Right lobe of liver (tissue), 4 donors: ENCODE measurements around the gene PGBD5.

Experiments
- POLR2A ChIP-seq: fragments of 450-650 bp; IDR thresholded peaks from one replicate; pipeline ENCODE4 v1.6.1; 2017; ENCODE audit warnings: antibody characterized with exemption, mild to moderate bottlenecking
- TF ChIP-seq, protein P1 (sequence below), 4 donors: fragments of 200-600 bp in 3 of 4; fragments of 450-650 bp in 1 of 4; IDR thresholded peaks; one replicate each; pipeline versions ENCODE4 v1.5.1 to v1.8.0; 2016 to 2022; ENCODE audit warnings: antibody characterized with exemption in 4 of 4, mild to moderate bottlenecking in 2 of 4
- donor health status: DM: no; HTN: no; CAD: no.
- donor health status: DM: no; HTN: no; CAD: no.
- donor health status: DM: no; HTN: yes; CAD: no.

DNA sequence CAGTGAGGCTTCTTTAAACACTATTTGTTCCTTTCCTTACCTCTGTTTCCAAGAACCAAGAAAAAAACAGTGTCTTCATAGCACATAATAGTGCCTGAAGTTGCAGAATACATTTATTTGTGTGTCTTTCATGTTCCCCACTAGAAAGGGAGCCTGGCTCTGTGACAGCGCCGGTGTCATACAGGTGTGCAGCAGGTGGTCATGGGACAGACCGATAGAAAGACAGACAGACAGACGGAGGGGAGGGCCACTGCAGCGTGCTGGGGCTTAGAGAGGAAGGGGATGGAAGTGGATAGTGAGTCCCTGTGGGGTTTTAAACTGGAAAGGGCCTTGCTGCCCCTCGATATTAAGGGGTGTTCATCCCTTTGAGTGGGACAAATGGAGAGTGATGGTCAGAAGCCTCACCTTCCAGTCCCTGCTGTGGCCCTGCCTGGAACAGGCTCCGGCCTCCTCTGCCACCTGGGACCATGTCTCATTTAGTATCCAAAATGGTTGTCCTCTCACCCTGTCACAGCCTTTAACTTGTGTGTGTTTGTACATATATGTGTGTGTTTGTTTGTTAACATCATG, 152.9 kb downstream of the PGBD5 start:
- TF ChIP-seq, protein P1, sequence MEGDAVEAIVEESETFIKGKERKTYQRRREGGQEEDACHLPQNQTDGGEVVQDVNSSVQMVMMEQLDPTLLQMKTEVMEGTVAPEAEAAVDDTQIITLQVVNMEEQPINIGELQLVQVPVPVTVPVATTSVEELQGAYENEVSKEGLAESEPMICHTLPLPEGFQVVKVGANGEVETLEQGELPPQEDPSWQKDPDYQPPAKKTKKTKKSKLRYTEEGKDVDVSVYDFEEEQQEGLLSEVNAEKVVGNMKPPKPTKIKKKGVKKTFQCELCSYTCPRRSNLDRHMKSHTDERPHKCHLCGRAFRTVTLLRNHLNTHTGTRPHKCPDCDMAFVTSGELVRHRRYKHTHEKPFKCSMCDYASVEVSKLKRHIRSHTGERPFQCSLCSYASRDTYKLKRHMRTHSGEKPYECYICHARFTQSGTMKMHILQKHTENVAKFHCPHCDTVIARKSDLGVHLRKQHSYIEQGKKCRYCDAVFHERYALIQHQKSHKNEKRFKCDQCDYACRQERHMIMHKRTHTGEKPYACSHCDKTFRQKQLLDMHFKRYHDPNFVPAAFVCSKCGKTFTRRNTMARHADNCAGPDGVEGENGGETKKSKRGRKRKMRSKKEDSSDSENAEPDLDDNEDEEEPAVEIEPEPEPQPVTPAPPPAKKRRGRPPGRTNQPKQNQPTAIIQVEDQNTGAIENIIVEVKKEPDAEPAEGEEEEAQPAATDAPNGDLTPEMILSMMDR (IDR thresholded peaks at IDR 0.05) = no peak
- no peak for TF ChIP-seq POLR2A
